NCI-H187 (cell line): ENCODE measurements around the gene CCL7.

Experiments used
- DNase-seq, 2 experiments: peaks; one replicate each; lab custom pipeline; 2025; lab: John Stamatoyannopoulos, UW

CCL7 gene

DNA sequence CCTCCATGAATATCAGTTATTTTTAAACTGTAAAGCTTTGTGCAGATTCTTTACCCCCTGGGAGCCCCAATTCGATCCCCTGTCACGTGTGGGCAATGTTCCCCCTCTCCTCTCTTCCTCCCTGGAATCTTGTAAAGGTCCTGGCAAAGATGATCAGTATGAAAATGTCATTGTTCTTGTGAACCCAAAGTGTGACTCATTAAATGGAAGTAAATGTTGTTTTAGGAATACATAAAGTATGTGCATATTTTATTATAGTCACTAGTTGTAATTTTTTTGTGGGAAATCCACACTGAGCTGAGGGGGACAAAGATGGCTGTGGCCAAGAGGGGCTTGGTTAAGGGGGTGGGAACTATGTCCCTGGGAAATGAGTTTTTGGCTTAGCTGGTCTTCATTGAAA is 17.9 kb downstream of the CCL7 start:
- no peak for DNase-seq

DNA sequence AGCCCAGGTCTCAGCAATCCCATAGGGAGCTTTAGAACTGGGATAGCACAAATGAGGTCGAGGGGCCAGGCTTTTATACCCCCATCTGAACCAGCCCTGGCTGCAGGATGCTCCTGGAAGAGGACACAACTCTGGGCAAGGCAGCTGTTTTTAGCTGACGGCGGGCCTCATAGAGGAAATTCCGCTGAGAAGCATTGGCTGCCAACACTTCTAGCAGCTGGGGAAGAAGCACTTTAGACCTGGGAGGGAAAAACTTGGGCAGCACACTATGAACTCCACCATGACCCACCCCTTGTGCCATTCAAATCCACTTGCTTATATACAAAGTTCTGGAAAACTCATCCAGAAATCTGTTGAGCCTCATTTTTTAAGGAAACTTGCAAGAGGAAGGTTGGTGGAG is 20.6 kb downstream of the CCL7 start:
- DNase-seq: no peak

DNA sequence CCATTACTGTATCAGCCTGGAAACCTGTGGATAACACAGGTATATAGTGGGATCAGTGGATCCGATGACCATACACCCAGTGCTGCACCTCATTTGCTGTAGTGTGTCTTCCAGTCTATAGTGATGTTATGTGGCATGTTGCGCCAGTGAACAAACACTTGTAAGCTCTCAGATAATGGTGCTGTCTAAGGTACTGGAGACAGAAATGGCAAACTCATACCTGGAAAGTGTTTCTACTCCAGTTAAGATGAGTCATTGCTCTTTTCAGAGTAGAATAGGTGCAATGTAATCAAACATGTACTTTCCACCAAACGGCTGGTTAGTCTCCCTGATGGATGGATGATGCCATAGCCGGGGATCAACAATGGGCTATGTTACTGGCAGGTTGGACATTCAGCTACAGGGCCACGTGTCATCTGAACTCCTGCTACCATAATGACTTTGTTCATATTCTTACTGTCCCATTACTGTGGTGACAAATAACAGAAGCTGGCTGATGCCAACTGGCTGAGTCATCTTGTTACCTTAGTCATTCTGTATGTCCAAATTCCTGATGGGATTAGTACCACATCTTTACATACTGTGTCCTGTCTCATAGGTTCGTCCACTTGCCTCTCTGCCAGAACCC is 21.8 kb downstream of the CCL7 start:
- no peak for DNase-seq

DNA sequence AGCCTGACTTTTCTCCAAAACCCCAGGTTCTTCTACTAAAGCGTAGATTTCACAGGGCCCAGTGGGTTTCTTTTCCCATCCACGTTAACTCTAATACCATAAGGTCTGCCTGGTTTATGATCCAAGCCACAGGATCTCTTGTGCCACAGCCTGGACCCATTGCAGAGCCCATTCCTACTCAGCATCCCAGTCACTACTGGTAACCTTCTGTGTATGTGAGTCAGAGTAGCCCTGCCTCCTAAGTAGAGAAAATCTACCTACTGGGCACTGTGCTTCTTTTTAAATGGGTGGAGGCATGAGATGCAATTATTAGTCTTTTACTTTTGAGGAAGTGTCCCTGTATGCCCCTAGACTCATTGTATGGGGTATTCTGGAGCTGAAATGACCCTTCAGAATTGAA is 29.0 kb downstream of the CCL7 start:
- no peak for DNase-seq

GRCh38 chr17:34299956-34300577 is 30.0 kb downstream of the CCL7 start:
- DNase-seq: no peak

GRCh38 chr17:34300652-34301370 is 30.8 kb downstream of the CCL7 start:
- no peak for DNase-seq

- no peak for DNase-seq
Measured at GRCh38 chr17:34301986-34302385, 32.0 kb downstream of the CCL7 start.

DNA sequence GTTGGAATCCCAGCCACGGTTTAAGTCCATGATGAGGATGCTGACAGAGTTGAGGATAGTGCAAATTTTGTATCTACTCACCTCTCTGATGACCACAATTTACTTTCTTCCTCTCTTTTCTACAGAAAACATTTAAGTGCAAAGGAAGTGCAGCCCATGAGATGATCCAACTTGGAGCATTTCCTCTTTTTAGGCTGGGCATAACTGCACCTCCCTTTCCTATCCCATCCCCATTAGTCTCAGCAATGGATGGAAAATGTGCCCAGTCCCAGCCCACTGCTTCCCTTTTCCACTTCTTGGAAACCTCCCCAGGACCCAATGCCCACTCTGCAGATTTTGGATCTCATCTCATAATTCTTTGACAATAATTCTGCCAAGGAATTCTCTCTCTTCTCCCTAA is 32.6 kb downstream of the CCL7 start:
- DNase-seq: no peak

GRCh38 chr17:34303606-34304005 is 33.6 kb downstream of the CCL7 start:
- DNase-seq: no peak

- DNase-seq: no peak
Measured at GRCh38 chr17:34305061-34305460, 35.0 kb downstream of the CCL7 start.

DNA sequence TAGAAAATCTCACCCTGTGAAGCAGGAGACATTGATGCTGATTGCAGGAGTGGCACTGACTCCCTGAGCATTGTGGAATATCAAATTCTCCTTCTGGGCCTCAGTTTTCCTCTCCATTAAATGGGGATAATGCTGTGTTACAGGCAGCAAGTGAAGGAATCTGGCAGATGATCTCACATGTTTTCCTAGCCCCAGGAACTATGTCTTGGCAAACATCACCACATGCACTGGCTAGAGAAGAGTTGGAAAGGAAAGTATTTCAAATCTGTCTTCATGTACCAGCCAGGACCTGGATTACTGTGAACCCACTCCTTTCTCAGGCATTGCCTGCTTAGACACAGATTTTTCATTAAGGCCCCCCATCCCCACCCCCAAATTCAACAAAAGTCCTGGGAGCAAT is 35.6 kb downstream of the CCL7 start:
- no peak for DNase-seq

GRCh38 chr17:34306466-34306865 is 36.4 kb downstream of the CCL7 start:
- no peak for DNase-seq

DNA sequence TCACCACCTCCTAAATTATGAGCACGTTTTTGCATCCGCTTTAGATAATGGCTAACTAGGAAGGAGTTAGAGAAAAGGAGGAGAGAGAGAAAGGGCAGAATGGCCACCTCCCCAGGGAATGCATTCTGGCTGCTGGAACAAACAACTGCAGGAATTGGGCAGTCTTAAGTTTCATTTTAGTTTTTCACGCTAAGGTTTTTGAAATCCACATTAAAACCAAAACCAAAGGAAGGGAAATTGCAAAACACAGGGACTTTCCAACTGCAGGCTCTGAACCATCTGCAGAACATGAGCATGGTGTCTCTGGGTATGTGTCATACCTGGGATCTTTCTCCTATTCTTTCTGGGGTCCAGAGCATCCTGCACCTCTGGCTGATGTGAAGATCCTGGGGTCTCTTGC is 37.1 kb downstream of the CCL7 start:
- DNase-seq: no peak

GRCh38 chr17:34308371-34308770 is 38.4 kb downstream of the CCL7 start:
- DNase-seq: no peak

GRCh38 chr17:34311291-34311690 is 41.3 kb downstream of the CCL7 start:
- no peak for DNase-seq

- DNase-seq: no peak
Measured at GRCh38 chr17:34312080-34312479, 42.1 kb downstream of the CCL7 start.

GRCh38 chr17:34313164-34313563 is 43.1 kb downstream of the CCL7 start:
- DNase-seq: no peak

GRCh38 chr17:34314279-34314678 is 44.3 kb downstream of the CCL7 start:
- DNase-seq: no peak

- DNase-seq: no peak
Measured at GRCh38 chr17:34318474-34318873, 48.5 kb downstream of the CCL7 start.

GRCh38 chr17:34319039-34319483 is 49.0 kb downstream of the CCL7 start, which contains the start of gene CCL8:
CCL8 (plus strand) TSS chr17:34319435; CDS start chr17:34319502, 67 bp downstream.
- DNase-seq: no peak
